ENCODE data around the gene CDKL2.

DNA sequence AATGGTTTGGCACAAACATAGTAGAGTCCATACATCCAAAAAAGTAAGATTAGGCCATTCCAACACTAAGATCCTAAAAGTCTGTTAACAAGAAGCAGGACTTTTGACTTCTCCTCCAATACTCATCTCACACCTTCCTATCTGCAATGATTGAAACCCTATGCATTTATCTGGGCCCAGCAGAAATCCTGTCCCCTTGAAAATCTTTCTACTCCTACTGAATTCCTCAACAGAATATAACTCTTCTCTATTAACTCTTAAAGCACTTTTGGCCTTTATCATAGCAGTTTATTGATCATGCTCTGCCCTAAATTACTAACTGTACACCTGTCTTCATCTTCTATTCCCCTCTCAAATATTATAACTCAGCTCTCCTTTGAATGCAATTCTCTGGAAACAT lies 38.3 kb upstream of the CDKL2 start:
- TF ChIP-seq, protein P1, sequence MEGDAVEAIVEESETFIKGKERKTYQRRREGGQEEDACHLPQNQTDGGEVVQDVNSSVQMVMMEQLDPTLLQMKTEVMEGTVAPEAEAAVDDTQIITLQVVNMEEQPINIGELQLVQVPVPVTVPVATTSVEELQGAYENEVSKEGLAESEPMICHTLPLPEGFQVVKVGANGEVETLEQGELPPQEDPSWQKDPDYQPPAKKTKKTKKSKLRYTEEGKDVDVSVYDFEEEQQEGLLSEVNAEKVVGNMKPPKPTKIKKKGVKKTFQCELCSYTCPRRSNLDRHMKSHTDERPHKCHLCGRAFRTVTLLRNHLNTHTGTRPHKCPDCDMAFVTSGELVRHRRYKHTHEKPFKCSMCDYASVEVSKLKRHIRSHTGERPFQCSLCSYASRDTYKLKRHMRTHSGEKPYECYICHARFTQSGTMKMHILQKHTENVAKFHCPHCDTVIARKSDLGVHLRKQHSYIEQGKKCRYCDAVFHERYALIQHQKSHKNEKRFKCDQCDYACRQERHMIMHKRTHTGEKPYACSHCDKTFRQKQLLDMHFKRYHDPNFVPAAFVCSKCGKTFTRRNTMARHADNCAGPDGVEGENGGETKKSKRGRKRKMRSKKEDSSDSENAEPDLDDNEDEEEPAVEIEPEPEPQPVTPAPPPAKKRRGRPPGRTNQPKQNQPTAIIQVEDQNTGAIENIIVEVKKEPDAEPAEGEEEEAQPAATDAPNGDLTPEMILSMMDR (IDR thresholded peaks at IDR 0.05), result no peak
- TF ChIP-seq POLR2A (IDR thresholded peaks at IDR 0.05), result no peak

Measured in uterus (tissue), 2 donors.